DOHH2 (cell line): ENCODE measurements around the gene SLC8A1.

Experiments used
- H3F3A ChIP-seq: fragments of 200-600 bp; sonication (generic), shearing (Covaris generic); 2 replicates; pipeline ENCODE4 v1.6.0; 2016; ENCODE audit warnings: antibody characterized with exemption, mild to moderate bottlenecking; ENCODE audit not compliant: control insufficient read depth, insufficient read depth
- H3K27ac ChIP-seq: fragments of 200-600 bp; sonication (generic); 2 replicates; pipeline ENCODE4 v1.5.1; 2014; ENCODE audit warnings: low read depth, mild to moderate bottlenecking, low read length, moderate library complexity
- H3K27me3 ChIP-seq: fragments of 200-600 bp; sonication (generic); 2 replicates; pipeline ENCODE4 v1.6.1; 2014; ENCODE audit warnings: mild to moderate bottlenecking, low read length, mixed read lengths; ENCODE audit not compliant: control insufficient read depth
- H3K36me3 ChIP-seq: fragments of 200-600 bp; sonication (generic); 2 replicates; pipeline ENCODE4 v1.6.1; 2014; ENCODE audit warnings: mild to moderate bottlenecking, low read length, moderate library complexity, mixed read lengths; ENCODE audit not compliant: control insufficient read depth
- H3K4me1 ChIP-seq: fragments of 200-600 bp; sonication (generic); 2 replicates; pipeline ENCODE4 v1.6.1; 2014; ENCODE audit warnings: mild to moderate bottlenecking, low read length, mixed read lengths; ENCODE audit not compliant: control insufficient read depth
- H3K4me2 ChIP-seq: fragments of 200-600 bp; sonication (generic); 2 replicates; pipeline ENCODE4 v1.6.0; 2014; ENCODE audit warnings: mild to moderate bottlenecking, low read length, moderate library complexity
- H3K4me3 ChIP-seq: fragments of 200-600 bp; sonication (generic); 2 replicates; pipeline ENCODE4 v1.5.1; 2014; ENCODE audit warnings: mild to moderate bottlenecking, low read length, mixed read lengths
- H3K79me2 ChIP-seq: fragments of 200-600 bp; sonication (generic); 2 replicates; pipeline ENCODE4 v1.6.1; 2014; ENCODE audit warnings: mild to moderate bottlenecking, low read length, mixed read lengths; ENCODE audit not compliant: control insufficient read depth
- H3K9me2 ChIP-seq: fragments of 200-600 bp; sonication (generic); replicated peaks from 2 replicates; pipeline ENCODE4 v1.6.1; 2014; ENCODE audit warnings: mild to moderate bottlenecking, low read length, mixed read lengths; ENCODE audit not compliant: control insufficient read depth
- H3K9me3 ChIP-seq: fragments of 200-600 bp; sonication (generic); 2 replicates; pipeline ENCODE4 v1.6.1; 2014; ENCODE audit warnings: antibody characterized with exemption, low read length, mixed read lengths; ENCODE audit not compliant: control insufficient read depth, insufficient read depth
- H4K20me1 ChIP-seq: fragments of 200-600 bp; sonication (generic); 2 replicates; pipeline ENCODE4 v1.6.0; 2014; ENCODE audit warnings: low read depth, mild to moderate bottlenecking, antibody characterized with exemption, low read length, moderate library complexity; ENCODE audit not compliant: control insufficient read depth, insufficient read depth
- EZH2phosphoT487 ChIP-seq: fragments of 200-600 bp; sonication (generic); IDR thresholded peaks from 2 replicates; pipeline ENCODE4 v1.6.1; 2017; ENCODE audit warnings: borderline replicate concordance, mild to moderate bottlenecking, antibody characterized with exemption, low read length, moderate library complexity, mixed read lengths
- TF ChIP-seq, protein P1 (sequence below): fragments of 200-600 bp; sonication (generic); IDR thresholded peaks from one replicate; pipeline ENCODE4 v1.5.1; 2014; ENCODE audit warnings: antibody characterized with exemption, mild to moderate bottlenecking, low read depth, low read length; ENCODE audit not compliant: poor library complexity, severe bottlenecking

SLC8A1 gene

DNA sequence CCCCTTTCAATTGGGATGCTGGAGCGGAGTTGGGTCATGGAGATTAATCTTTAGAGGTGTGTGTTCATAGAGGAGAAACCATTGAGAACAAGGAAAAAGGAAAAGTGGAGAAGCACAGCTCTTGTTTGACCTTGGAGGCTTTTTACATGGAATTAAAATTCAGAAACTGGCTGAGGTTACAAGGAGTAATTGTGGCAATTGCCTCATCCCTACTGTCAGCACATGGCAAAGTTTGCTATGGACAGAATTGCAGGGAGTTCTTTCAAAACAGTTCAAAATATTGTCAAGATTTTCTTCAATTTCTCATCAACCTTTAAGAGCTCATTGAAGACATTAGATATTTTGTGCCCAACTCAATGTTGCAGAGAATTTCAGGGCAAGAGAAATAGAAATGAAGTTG is 232.7 kb downstream of the SLC8A1 start:
- Histone ChIP-seq H4K20me1 (no peaks in the 10 kb centered on the region), H3K27ac (no peak overlapping the region), H3K36me3 (peaks cover 6% of the 10 kb centered on the region; the same call in 1 of the 2 replicates), H3K4me1 (peaks cover 8% of the 10 kb centered on the region), H3K79me2 (no peaks in the 10 kb centered on the region), H3K9me3 (peaks cover 5% of the 10 kb centered on the region; the same call in 1 of the 2 replicates), H3K4me2 (no peak overlapping the region), H3K4me3 (no peak overlapping the region), H3F3A (no peaks in the 10 kb centered on the region), H3K27me3 (no peaks in the 10 kb centered on the region), H3K9me2 (no peaks in the 10 kb centered on the region)
- no peak for TF ChIP-seq EZH2phosphoT487
- TF ChIP-seq, protein P1, sequence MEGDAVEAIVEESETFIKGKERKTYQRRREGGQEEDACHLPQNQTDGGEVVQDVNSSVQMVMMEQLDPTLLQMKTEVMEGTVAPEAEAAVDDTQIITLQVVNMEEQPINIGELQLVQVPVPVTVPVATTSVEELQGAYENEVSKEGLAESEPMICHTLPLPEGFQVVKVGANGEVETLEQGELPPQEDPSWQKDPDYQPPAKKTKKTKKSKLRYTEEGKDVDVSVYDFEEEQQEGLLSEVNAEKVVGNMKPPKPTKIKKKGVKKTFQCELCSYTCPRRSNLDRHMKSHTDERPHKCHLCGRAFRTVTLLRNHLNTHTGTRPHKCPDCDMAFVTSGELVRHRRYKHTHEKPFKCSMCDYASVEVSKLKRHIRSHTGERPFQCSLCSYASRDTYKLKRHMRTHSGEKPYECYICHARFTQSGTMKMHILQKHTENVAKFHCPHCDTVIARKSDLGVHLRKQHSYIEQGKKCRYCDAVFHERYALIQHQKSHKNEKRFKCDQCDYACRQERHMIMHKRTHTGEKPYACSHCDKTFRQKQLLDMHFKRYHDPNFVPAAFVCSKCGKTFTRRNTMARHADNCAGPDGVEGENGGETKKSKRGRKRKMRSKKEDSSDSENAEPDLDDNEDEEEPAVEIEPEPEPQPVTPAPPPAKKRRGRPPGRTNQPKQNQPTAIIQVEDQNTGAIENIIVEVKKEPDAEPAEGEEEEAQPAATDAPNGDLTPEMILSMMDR = no peak

GRCh38 chr2:40218679-40219078 is 233.2 kb downstream of the SLC8A1 start:
- no peak overlapping the region for H3K4me2 ChIP-seq

DNA sequence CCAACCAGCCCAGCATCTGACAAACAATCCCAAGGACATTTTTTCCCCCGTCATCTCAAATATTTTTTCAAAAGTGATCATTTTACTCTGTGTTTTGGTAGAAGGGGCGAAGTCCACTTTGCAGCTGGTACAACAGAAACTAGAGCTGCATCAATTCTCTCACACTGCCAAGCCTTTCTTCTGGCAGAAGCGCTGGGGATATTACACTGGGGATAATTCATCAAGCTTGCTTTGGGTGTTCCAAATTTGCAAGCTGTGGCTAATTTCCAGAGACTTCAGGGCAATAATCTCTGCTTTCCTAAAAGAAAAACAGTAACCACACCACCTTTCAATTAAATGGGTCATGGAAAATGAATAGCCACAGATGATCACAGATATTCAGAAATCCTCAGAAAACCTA is 238.3 kb downstream of the SLC8A1 start:
- peaks cover 28% of the 10 kb centered on the region for H3K4me1 ChIP-seq
- H3K4me3 ChIP-seq = no peak overlapping the region
- TF ChIP-seq, protein P1 = no peak
- no peak for TF ChIP-seq EZH2phosphoT487
- H3K79me2 ChIP-seq = no peaks in the 10 kb centered on the region
- H3K27me3 ChIP-seq = no peaks in the 10 kb centered on the region
- H3F3A ChIP-seq = no peaks in the 10 kb centered on the region
- no peaks in the 10 kb centered on the region for H4K20me1 ChIP-seq
- no peaks in the 10 kb centered on the region for H3K9me2 ChIP-seq
- H3K36me3 ChIP-seq = peaks cover 8% of the 10 kb centered on the region
- H3K4me2 ChIP-seq = no peak overlapping the region
- H3K27ac ChIP-seq = no peak overlapping the region
- peaks cover 5% of the 10 kb centered on the region; the same call in 1 of the 2 replicates for H3K9me3 ChIP-seq

More at GRCh38 chr2:40218679-40219078, 233.2 kb downstream of the SLC8A1 start:
- Histone ChIP-seq H3K36me3 (peaks cover 6% of the 10 kb centered on the region; the same call in 1 of the 2 replicates), H3K4me1 (peaks cover 8% of the 10 kb centered on the region), H3K4me3 (no peak overlapping the region), H3K79me2 (no peaks in the 10 kb centered on the region), H4K20me1 (no peaks in the 10 kb centered on the region), H3K9me2 (no peaks in the 10 kb centered on the region), H3K9me3 (peaks cover 5% of the 10 kb centered on the region; the same call in 1 of the 2 replicates), H3K27ac (no peak overlapping the region), H3K27me3 (no peaks in the 10 kb centered on the region), H3F3A (no peaks in the 10 kb centered on the region)
- no peak for TF ChIP-seq EZH2phosphoT487
- TF ChIP-seq, protein P1 = no peak

DNA sequence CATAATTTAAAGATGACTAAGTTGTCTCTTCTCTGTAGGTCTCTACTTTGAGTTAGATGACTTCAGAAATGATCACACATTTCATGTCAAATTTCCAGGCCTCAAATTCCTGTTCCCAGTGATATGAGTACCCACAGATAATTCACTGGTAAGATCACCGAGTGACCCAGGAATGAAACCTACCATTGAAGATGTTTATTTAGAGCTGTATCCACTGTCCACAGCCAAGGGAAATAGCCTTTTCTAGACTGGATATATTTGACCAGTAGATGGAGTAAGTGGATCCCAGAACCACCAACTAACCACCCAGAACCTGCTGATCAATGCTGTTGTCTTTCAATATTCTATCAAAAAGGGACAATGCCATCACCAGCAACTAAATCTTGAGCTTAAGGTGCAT is 238.8 kb downstream of the SLC8A1 start:
- Histone ChIP-seq H3K4me1 (peaks cover 27% of the 10 kb centered on the region), H3K9me3 (peaks cover 5% of the 10 kb centered on the region; the same call in 1 of the 2 replicates), H3F3A (no peaks in the 10 kb centered on the region), H3K4me3 (no peak overlapping the region), H3K27me3 (no peaks in the 10 kb centered on the region), H3K4me2 (no peak overlapping the region), H4K20me1 (no peaks in the 10 kb centered on the region), H3K27ac (no peak overlapping the region), H3K36me3 (peaks cover 8% of the 10 kb centered on the region), H3K79me2 (no peaks in the 10 kb centered on the region), H3K9me2 (no peaks in the 10 kb centered on the region)
- TF ChIP-seq EZH2phosphoT487 = no peak
- TF ChIP-seq, protein P1 = peak; percentile 34
